HFF-Myc (cell line): ENCODE measurements around the gene SYN1.

Experiments used
- DNase-seq: peaks from one replicate; pipeline ENCODE4 v3.0.0-alpha.2; 2011; ENCODE audit warnings: low read depth; ENCODE audit errors: extremely low read depth
- H3K4me3 ChIP-seq: replicated peaks from 2 replicates; pipeline ENCODE4 v1.5.1; 2011; ENCODE audit warnings: low read depth, mild to moderate bottlenecking, control low read depth, low read length
- TF ChIP-seq, protein P1 (sequence below): IDR thresholded peaks from 2 replicates; pipeline ENCODE4 v1.5.1; 2012; ENCODE audit warnings: mild to moderate bottlenecking, low read depth, low read length, control low read depth; ENCODE audit errors: missing control alignments

The SYN1 gene

GRCh38 chrX:47597222-47597621 lies 22.4 kb downstream of the SYN1 start:
- no peak overlapping the region for H3K4me3 ChIP-seq
- no peak for DNase-seq
- TF ChIP-seq, protein P1, sequence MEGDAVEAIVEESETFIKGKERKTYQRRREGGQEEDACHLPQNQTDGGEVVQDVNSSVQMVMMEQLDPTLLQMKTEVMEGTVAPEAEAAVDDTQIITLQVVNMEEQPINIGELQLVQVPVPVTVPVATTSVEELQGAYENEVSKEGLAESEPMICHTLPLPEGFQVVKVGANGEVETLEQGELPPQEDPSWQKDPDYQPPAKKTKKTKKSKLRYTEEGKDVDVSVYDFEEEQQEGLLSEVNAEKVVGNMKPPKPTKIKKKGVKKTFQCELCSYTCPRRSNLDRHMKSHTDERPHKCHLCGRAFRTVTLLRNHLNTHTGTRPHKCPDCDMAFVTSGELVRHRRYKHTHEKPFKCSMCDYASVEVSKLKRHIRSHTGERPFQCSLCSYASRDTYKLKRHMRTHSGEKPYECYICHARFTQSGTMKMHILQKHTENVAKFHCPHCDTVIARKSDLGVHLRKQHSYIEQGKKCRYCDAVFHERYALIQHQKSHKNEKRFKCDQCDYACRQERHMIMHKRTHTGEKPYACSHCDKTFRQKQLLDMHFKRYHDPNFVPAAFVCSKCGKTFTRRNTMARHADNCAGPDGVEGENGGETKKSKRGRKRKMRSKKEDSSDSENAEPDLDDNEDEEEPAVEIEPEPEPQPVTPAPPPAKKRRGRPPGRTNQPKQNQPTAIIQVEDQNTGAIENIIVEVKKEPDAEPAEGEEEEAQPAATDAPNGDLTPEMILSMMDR: no peak

- TF ChIP-seq, protein P1: no peak
- no peak for DNase-seq
- H3K4me3 ChIP-seq: no peak overlapping the region
Measured at GRCh38 chrX:47596256-47596655, 23.4 kb downstream of the SYN1 start.

DNA sequence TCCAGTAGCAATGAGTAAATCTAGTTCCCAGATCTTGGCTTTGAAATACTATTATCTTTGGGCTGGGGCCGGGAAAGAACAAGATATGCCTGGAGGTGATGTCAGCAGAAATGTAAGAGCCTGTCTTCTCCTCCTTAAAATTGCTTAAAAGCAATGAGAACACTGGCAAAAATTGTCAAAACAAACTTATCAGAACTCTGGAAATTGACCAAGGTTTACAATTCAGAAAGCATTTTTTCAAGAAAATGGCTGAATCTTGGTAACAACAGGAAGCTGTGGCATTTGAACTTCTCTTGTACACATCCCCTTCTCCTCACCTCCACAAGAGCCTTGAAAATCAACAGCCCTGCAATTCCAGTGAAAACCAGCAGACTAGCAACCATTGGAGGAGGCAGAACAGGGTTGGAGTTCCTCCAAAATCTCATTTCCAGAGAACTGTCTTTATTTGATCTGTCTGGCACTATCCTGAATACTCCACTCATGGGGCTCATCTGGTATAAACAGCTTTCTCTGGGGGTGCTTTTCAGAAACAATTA lies 23.9 kb downstream of the SYN1 start:
- TF ChIP-seq, protein P1: no peak
- DNase-seq: no peak

GRCh38 chrX:47593522-47593921 lies 26.1 kb downstream of the SYN1 start:
- TF ChIP-seq, protein P1: no peak
- DNase-seq: no peak
- H3K4me3 ChIP-seq: no peak overlapping the region

More for the DNA sequence above, 23.9 kb downstream of the SYN1 start:
- H3K4me3 ChIP-seq: no peak overlapping the region

DNA sequence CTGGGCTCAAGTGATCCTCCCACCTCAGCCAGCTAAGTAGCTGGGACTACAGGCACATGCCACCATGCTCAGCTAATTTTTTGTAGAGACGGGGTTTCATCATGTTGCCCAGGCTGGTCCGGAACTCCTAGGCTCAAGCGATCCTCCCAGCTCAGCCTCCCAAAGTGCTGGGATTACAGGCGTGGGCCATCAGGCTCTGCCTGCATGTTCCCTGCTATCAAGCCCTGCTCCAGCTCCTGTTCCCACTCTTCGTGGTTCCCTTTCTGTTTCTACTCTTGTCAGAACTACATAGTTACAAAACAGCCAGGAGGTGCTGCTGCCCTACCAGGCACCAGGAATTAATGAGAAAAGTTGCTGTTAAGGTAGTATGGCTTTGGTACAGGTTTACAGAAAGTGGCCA lies 28.7 kb downstream of the SYN1 start:
- no peak for DNase-seq
- no peak overlapping the region for H3K4me3 ChIP-seq
- TF ChIP-seq, protein P1: no peak

DNA sequence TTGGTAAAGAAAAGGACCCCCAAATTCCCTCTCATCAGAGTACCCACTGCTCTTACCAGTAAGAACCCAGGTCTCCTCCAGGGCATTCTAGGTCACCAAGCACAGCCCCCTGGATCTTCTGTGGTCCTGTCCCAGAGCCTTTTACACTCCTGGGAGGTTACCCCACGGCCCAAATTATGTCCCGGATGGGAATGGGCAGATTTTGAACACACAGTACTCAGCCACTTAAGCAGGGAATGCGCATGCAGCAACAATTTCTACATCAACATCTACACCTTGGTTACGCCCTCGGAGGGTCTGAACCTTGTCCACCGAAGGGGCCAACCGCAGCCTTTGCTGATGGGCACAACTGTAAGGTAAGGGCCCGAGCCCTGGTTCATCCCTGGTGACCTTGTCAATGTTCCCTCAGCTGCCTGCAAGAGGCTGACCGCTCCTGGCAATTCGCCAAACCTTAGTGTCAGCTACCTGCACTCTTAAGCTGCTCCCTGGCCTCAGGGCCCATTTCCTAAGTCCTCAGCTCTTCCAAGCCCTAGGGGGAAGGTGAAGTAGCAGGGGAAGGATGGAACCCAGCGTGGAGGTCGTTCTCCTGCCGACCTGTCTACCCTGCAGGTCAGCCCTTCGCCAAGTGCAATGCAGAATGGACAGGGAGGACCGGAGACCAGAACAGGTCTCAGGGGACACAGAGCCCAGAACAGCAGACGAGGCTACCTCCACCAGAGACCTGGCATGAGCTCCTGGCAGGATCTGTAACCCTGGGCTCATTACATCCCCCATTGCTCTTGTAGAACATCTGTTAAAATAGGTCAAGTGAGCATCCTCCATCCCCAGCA lies 31.5 kb downstream of the SYN1 start:
- no peak for DNase-seq
- TF ChIP-seq, protein P1: no peak
- no peak overlapping the region for H3K4me3 ChIP-seq
